HG02798 (cell line): ENCODE results near the gene LY6G5C.
"Not testable (repeated sequence)": the region's sequence is repeated elsewhere in the genome, so short reads cannot be mapped to it uniquely, and the experiment has no call there.

Source experiments
- ATAC-seq: cut with Tn5 transposase; IDR thresholded peaks from one replicate; pipeline ENCODE4 v1.9.1; 2021; ENCODE audit warnings: mild to moderate bottlenecking; ENCODE audit not compliant: unreplicated experiment, poor library complexity

LY6G5C gene

GRCh38 chr6:31715022-31715958, 34.4 kb upstream of the LY6G5C start, which contains the start of gene LY6G6D:
LY6G6D (plus strand) TSS chr6:31715348; CDS start chr6:31715356, 8 bp downstream.
- no peak for ATAC-seq

- no peak for ATAC-seq
Observed at GRCh38 chr6:31713991-31714684, 33.3 kb upstream of the LY6G5C start.

GRCh38 chr6:31713465-31713864, 32.6 kb upstream of the LY6G5C start:
- no peak for ATAC-seq

GRCh38 chr6:31712296-31712695, 31.4 kb upstream of the LY6G5C start:
- ATAC-seq = no peak

- no peak for ATAC-seq
Observed at GRCh38 chr6:31711233-31711632, 30.4 kb upstream of the LY6G5C start.

- ATAC-seq = no peak
Observed at GRCh38 chr6:31710523-31711219, 29.8 kb upstream of the LY6G5C start.

GRCh38 chr6:31709157-31709556, 28.3 kb upstream of the LY6G5C start:
- not testable (repeated sequence) for ATAC-seq

GRCh38 chr6:31708224-31708623, 27.4 kb upstream of the LY6G5C start:
- no peak for ATAC-seq

GRCh38 chr6:31707701-31708100, 26.8 kb upstream of the LY6G5C start:
- no peak for ATAC-seq

- ATAC-seq = no peak
Observed at GRCh38 chr6:31706599-31706998, 25.7 kb upstream of the LY6G5C start, which contains the start of gene LY6G6F. LY6G6F (plus strand) TSS chr6:31706866; CDS start chr6:31706907, 41 bp downstream.

GRCh38 chr6:31705931-31706330, 25.1 kb upstream of the LY6G5C start:
- ATAC-seq = no peak

GRCh38 chr6:31702819-31703716, 22.2 kb upstream of the LY6G5C start, which contains the start of gene ABHD16A:
ABHD16A (minus strand) TSS chr6:31703324; CDS start chr6:31703281, 43 bp downstream.
- ATAC-seq = peak; percentile 93

GRCh38 chr6:31702405-31702818, 21.5 kb upstream of the LY6G5C start:
- ATAC-seq = no peak

- ATAC-seq = no peak
Observed at GRCh38 chr6:31701666-31702404, 21.0 kb upstream of the LY6G5C start.

GRCh38 chr6:31700740-31701401, 20.0 kb upstream of the LY6G5C start:
- no peak for ATAC-seq

GRCh38 chr6:31697555-31697954, 16.7 kb upstream of the LY6G5C start:
- ATAC-seq = no peak

GRCh38 chr6:31693535-31693934, 12.7 kb upstream of the LY6G5C start:
- no peak for ATAC-seq

GRCh38 chr6:31692886-31693285, 12.0 kb upstream of the LY6G5C start:
- no peak for ATAC-seq
